ENCODE measurements around the gene PIGR. TPM values are rescaled to one million over a fixed set of nuclear protein-coding genes. Genes with fewer than 3 reads are reported as not detected.

The PIGR gene
- total RNA-seq, 1 experiment from 2014 or later, result not detected

GRCh38 chr1:206890125-206891060, 55.9 kb downstream of the PIGR start:
- DNase-seq (ENCODE audit: low read depth), result peak; percentile 58

- DNase-seq (ENCODE audit: low read depth), result no peak
Measured at GRCh38 chr1:206887701-206888100, 58.6 kb downstream of the PIGR start.

GRCh38 chr1:206886831-206887230, 59.4 kb downstream of the PIGR start:
- no peak for DNase-seq (ENCODE audit: low read depth)

- no peak for DNase-seq (ENCODE audit: low read depth)
Measured at GRCh38 chr1:206885341-206886060, 60.8 kb downstream of the PIGR start.

- DNase-seq (ENCODE audit: low read depth), result no peak
Measured at GRCh38 chr1:206883876-206884275, 62.4 kb downstream of the PIGR start.

- DNase-seq (ENCODE audit: low read depth), result no peak
Measured at GRCh38 chr1:206883160-206883559, 63.1 kb downstream of the PIGR start.

GRCh38 chr1:206882555-206882954, 63.7 kb downstream of the PIGR start:
- no peak for DNase-seq (ENCODE audit: low read depth)

- no peak for DNase-seq (ENCODE audit: low read depth)
Measured at GRCh38 chr1:206880314-206880713, 66.0 kb downstream of the PIGR start.

Other genes with a start within 250 kb of the PIGR start
- gene IL19, start 175.7 kb downstream of the PIGR start, total RNA-seq (2014; rRNA removed; shearing (Covaris generic)), result not detected in 2 replicates
- not detected in 2 replicates for gene IL10, start 174.0 kb downstream of the PIGR start, total RNA-seq (2014; rRNA removed; shearing (Covaris generic))
- not detected in 2 replicates for gene IL20, start 80.8 kb downstream of the PIGR start, total RNA-seq (2014; rRNA removed; shearing (Covaris generic))
- gene IL24, start 49.0 kb downstream of the PIGR start, total RNA-seq (2014; rRNA removed; shearing (Covaris generic)), result 0.11 TPM in 1 of 2 replicates, not detected in the other
- gene FCMR, start 24.5 kb downstream of the PIGR start, total RNA-seq (2014; rRNA removed; shearing (Covaris generic)), result 0.23 TPM in 1 of 2 replicates, not detected in the other
- gene FCAMR, start 24.0 kb upstream of the PIGR start, total RNA-seq (2014; rRNA removed; shearing (Covaris generic)), result not detected in 2 replicates
- gene C1orf116, start 86.3 kb upstream of the PIGR start, total RNA-seq (2014; rRNA removed; shearing (Covaris generic)), result 0.11 TPM in 1 of 2 replicates, not detected in the other
- gene YOD1, start 104.7 kb upstream of the PIGR start, total RNA-seq (2014; rRNA removed; shearing (Covaris generic)), result 4.5 and 7.0 TPM in 2 replicates
- 2.1 and 2.2 TPM in 2 replicates for gene PFKFB2, start 106.8 kb upstream of the PIGR start, total RNA-seq (2014; rRNA removed; shearing (Covaris generic))
- 0.29 TPM in 1 of 2 replicates, not detected in the other for gene C4BPB, start 142.4 kb upstream of the PIGR start, total RNA-seq (2014; rRNA removed; shearing (Covaris generic))
- not detected in 2 replicates for gene C4BPA, start 157.8 kb upstream of the PIGR start, total RNA-seq (2014; rRNA removed; shearing (Covaris generic))